T-cell (primary cell): ENCODE measurements around the gene MYMK. TPM values are rescaled to one million over a fixed set of nuclear protein-coding genes. Genes with fewer than 3 reads are reported as not detected.

Experiments
- ATAC-seq, 4 experiments: fragments of 200-7000 bp in 3 of 4; fragments of 150-1000 bp in 1 of 4; cut with Tn5 transposase; replicated peaks in 1 of 4; 1 replicate in 3 of 4; 2 replicates in 1 of 4; pipeline ENCODE4 v1.10.0; 2021; ENCODE audit warnings: moderate library complexity in 3 of 4, mild to moderate bottlenecking in 2 of 4, moderate number of reproducible peaks in 1 of 4
- CTCF ChIA-PET, 2 donors: fragments of 300-600 bp; sonication (Branson Sonifier 250); formaldehyde crosslinking; loops; one replicate each; lab custom pipeline; 2022; ENCODE audit warnings: antibody characterized with exemption in 2 of 2; lab: Charles Lee
- POLR2A ChIA-PET, 2 donors: fragments of 300-600 bp; sonication (Branson Sonifier 250); formaldehyde crosslinking; loops; one replicate each; lab custom pipeline; 2022; ENCODE audit warnings: antibody characterized with exemption in 2 of 2; lab: Charles Lee
- DNase-seq, 35 experiments: peaks; one replicate each; pipeline versions ENCODE4 v3.0.0 to v3.0.0-alpha.2; 2013 to 2023
- H3K27ac ChIP-seq: one replicate; pipeline ENCODE4 v1.5.1; 2013; ENCODE audit warnings: low read length
- H3K27me3 ChIP-seq, 2 experiments: replicated peaks in 1 of 2; 1 replicate in 1 of 2; 2 replicates in 1 of 2; pipeline versions ENCODE4 v1.6.1 to v1.7.0; 2013; ENCODE audit warnings: low read length in 1 of 2, mixed read lengths in 1 of 2; ENCODE audit not compliant: control insufficient read depth in 2 of 2, insufficient read depth in 2 of 2; ENCODE audit errors: extremely low read depth in 1 of 2
- H3K36me3 ChIP-seq, 2 donors: 1 replicate in 1 of 2; 2 replicates in 1 of 2; pipeline versions ENCODE4 v1.6.1 to v1.7.0; 2013; ENCODE audit warnings: low read length in 1 of 2; ENCODE audit not compliant: control insufficient read depth in 2 of 2, insufficient read depth in 1 of 2; ENCODE audit errors: extremely low read depth in 1 of 2
- H3K4me1 ChIP-seq, 2 experiments: 1 replicate in 1 of 2; 2 replicates in 1 of 2; pipeline versions ENCODE4 v1.6.1 to v1.7.0; 2013; ENCODE audit warnings: low read length in 2 of 2, mixed read lengths in 1 of 2; ENCODE audit not compliant: insufficient read depth in 2 of 2, control insufficient read depth in 1 of 2; ENCODE audit errors: extremely low read depth in 1 of 2
- H3K4me3 ChIP-seq, 2 donors: 1 replicate in 1 of 2; 2 replicates in 1 of 2; pipeline versions ENCODE4 v1.5.1 to v1.7.0; 2013; ENCODE audit warnings: mild to moderate bottlenecking in 2 of 2, low read length in 1 of 2, moderate library complexity in 1 of 2; ENCODE audit not compliant: control insufficient read depth in 1 of 2; ENCODE audit errors: extremely low read depth in 1 of 2
- H3K9me3 ChIP-seq: 2 replicates; pipeline ENCODE4 v1.7.0; 2013
- H3K27ac Mint-ChIP-seq, 2 donors: one replicate each; pipeline ENCODE4 v1.8.0; 2020 to 2021; ENCODE audit warnings: mild to moderate bottlenecking in 2 of 2, mixed read lengths in 2 of 2
- H3K27me3 Mint-ChIP-seq, 2 donors: one replicate each; pipeline ENCODE4 v1.8.0; 2021 to 2022; ENCODE audit warnings: mixed read lengths in 2 of 2
- H3K36me3 Mint-ChIP-seq: one replicate; pipeline ENCODE4 v1.8.0; 2021; ENCODE audit warnings: mixed read lengths
- H3K4me1 Mint-ChIP-seq, 3 donors: one replicate each; pipeline ENCODE4 v1.8.0; 2020 to 2022; ENCODE audit warnings: mixed read lengths in 3 of 3, mild to moderate bottlenecking in 1 of 3
- H3K4me3 Mint-ChIP-seq, 3 donors: one replicate each; pipeline ENCODE4 v1.8.0; 2020 to 2022; ENCODE audit warnings: mild to moderate bottlenecking in 3 of 3, mixed read lengths in 3 of 3, moderate library complexity in 3 of 3
- H3K9me3 Mint-ChIP-seq, 3 donors: one replicate each; pipeline ENCODE4 v1.8.0; 2020 to 2022; ENCODE audit warnings: mixed read lengths in 3 of 3
- WGBS: methylation state at CpG from one replicate; pipeline ENCODE4 v1.1.5; 2013; ENCODE audit warnings: missing lambda C conversion rate; ENCODE audit not compliant: insufficient coverage; 5-methylcytosine and 5-hydroxymethylcytosine counted together
- total RNA-seq, 35 experiments: library from RNA in 6 of 35; stranded (reverse) in 6 of 35; fragments of 120-200 nt in 1 of 35; gene quantifications; one replicate each; pipeline versions ENCODE4 v1.2.1 to v1.2.4 and lab custom pipeline; 2013 to 2026

Gene MYMK
- total RNA-seq, 5 donors from 2014 or later (not counting 1 experiment from before 2014, with no cell fraction given) = not detected

GRCh38 chr9:133527444-133527920 is 2.7 kb upstream of the MYMK start:
- ATAC-seq (no peak), DNase-seq (no peak)
- POLR2A ChIA-PET = no interaction called here
- peaks cover 13 to 14% of the 10 kb centered on the region in 2 experiments for H3K4me1 ChIP-seq
- no peaks in the 10 kb centered on the region for H3K36me3 ChIP-seq
- peaks cover 0 to 11% of the 10 kb centered on the region in 2 donors for H3K27me3 Mint-ChIP-seq
- peaks cover 0 to 59% of the 10 kb centered on the region in 2 experiments for H3K27me3 ChIP-seq
- no peaks in the 10 kb centered on the region for H3K9me3 Mint-ChIP-seq
- peaks cover 4 to 13% (median 6%) of the 10 kb centered on the region in 3 donors for H3K4me1 Mint-ChIP-seq
- no peaks in the 10 kb centered on the region for H3K36me3 Mint-ChIP-seq
- 88% methylated on average over 14 of the region's 18 CpGs for WGBS
- no peak overlapping the region for H3K4me3 ChIP-seq
- no peak overlapping the region for H3K27ac ChIP-seq
- H3K27ac Mint-ChIP-seq = no peak overlapping the region
- H3K4me3 Mint-ChIP-seq = no peak overlapping the region
- H3K9me3 ChIP-seq = no peaks in the 10 kb centered on the region
- CTCF ChIA-PET = no interaction called here

DNA sequence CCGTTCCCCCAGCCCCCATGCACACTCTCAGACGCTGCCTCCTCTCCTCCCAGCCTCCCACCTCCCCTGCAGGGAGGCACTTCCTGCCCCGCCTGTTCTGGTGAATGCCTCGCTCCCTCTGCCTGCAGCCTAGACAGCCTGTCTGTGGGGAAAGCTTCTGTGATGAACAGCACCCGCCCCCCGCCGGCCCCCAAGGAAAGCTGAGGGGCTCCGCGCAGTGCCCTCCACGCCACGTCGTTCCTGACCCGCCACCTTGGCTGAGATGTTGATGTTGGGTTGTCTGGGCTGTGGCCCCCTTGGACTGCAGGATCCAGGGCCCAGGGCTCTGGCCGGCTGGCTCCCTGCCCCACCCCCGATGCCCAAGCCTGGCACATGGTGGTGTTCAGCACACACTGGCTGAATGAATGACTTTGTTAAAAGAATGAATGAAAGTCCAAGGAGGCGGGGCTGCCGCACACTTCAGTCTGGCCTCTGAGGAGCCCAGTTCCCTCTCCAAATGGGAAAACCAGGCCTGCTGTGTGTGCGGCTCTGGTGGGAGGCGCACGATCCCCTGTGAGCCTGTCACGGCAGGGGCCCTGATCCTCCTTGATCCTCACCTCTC is 2.1 kb upstream of the MYMK start:
- DNase-seq = no peak
- no peak overlapping the region for H3K27ac Mint-ChIP-seq
- H3K4me1 Mint-ChIP-seq = peaks cover 4 to 13% (median 6%) of the 10 kb centered on the region in 3 donors
- H3K4me3 Mint-ChIP-seq = no peak overlapping the region
- H3K27ac ChIP-seq = no peak overlapping the region
- ChIA-PET POLR2A (no interaction called here), CTCF (no interaction called here)
- no peaks in the 10 kb centered on the region for H3K9me3 Mint-ChIP-seq
- ATAC-seq = peak in 3 of 4 experiments; percentile 48 to 64 (median 61)
- H3K27me3 ChIP-seq = peaks cover 0 to 57% of the 10 kb centered on the region in 2 experiments
- peaks cover 0 to 6% of the 10 kb centered on the region in 2 donors for H3K27me3 Mint-ChIP-seq
- H3K36me3 ChIP-seq = no peaks in the 10 kb centered on the region
- H3K9me3 ChIP-seq = no peaks in the 10 kb centered on the region
- H3K4me1 ChIP-seq = peaks cover 12 to 15% of the 10 kb centered on the region in 2 experiments
- no peak overlapping the region for H3K4me3 ChIP-seq
- WGBS = 34% methylated on average over 18 of the region's 21 CpGs
- H3K36me3 Mint-ChIP-seq = no peaks in the 10 kb centered on the region

DNA sequence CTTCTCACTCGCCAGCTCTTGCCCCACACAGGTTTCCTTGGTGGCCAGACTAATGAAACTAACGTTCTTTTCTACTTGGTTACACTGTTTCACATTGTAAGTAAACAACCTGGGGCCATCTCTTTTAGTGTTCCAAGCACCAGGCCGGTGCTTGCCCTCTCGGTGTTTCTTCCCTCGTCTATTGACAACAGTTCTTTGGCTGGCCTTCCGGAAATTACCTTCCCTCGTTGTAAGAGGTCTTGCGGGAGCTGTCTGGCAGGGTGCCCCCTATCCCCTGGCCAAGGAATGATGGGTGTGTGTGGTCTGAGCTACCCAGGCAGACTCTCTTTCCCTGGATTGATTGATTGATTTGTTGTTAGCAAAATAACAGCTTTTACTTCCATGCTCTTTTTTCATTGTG is 918 bp upstream of the MYMK start:
- H3K4me3 Mint-ChIP-seq = no peak overlapping the region
- H3K27me3 Mint-ChIP-seq = peaks cover 0 to 5% of the 10 kb centered on the region in 2 donors
- H3K4me1 ChIP-seq = peaks cover 12 to 15% of the 10 kb centered on the region in 2 experiments
- ChIA-PET POLR2A (no interaction called here), CTCF (no interaction called here)
- H3K36me3 Mint-ChIP-seq = no peaks in the 10 kb centered on the region
- no peak overlapping the region for H3K4me3 ChIP-seq
- DNase-seq = no peak
- H3K9me3 Mint-ChIP-seq = no peaks in the 10 kb centered on the region
- 82% methylated on average over 5 of the region's 8 CpGs for WGBS
- no peaks in the 10 kb centered on the region for H3K36me3 ChIP-seq
- no peaks in the 10 kb centered on the region for H3K9me3 ChIP-seq
- H3K4me1 Mint-ChIP-seq = peaks cover 4 to 13% (median 6%) of the 10 kb centered on the region in 3 donors
- ATAC-seq = no peak
- H3K27me3 ChIP-seq = peaks cover 0 to 50% of the 10 kb centered on the region in 2 experiments
- H3K27ac ChIP-seq = no peak overlapping the region
- no peak overlapping the region for H3K27ac Mint-ChIP-seq

DNA sequence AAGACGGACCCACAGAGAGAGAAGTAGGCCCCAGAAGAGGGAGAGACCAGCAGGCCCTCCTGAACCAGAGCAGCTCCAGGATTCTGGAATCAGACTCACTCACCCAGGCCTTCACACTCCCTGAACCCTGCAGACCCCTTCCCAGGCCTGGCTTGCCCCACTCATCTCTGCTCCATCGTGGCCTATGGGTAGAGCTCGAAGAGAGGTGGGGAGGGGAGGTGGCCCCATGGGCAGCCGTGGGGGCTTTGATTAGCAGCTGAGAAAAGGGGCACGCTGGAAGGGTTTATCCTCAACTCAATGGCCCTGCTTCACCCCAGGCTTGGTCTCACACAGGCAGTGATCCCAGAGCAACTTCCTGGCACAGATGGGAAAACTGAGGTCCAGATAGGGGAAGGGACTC is 613 bp downstream of the MYMK start:
- Histone ChIP-seq H3K27ac (no peak overlapping the region), H3K9me3 (no peaks in the 10 kb centered on the region), H3K27me3 (peaks cover 0 to 44% of the 10 kb centered on the region in 2 experiments), H3K4me1 (peaks cover 12 to 15% of the 10 kb centered on the region in 2 experiments), H3K4me3 (no peak overlapping the region), H3K36me3 (no peaks in the 10 kb centered on the region)
- ChIA-PET POLR2A (interaction anchor here in 1 of 2 donors (0.6 kb wide), 1 partner anchor 15 kb away, joined by 6 read pairs; no protein-coding TSS in a partner anchor), CTCF (no interaction called here)
- WGBS = 67% methylated on average over 1 of the region's 5 CpGs
- peaks cover 0 to 5% of the 10 kb centered on the region in 2 donors for H3K27me3 Mint-ChIP-seq
- H3K27ac Mint-ChIP-seq = no peak overlapping the region
- no peaks in the 10 kb centered on the region for H3K36me3 Mint-ChIP-seq
- ATAC-seq = no peak
- DNase-seq = no peak
- H3K4me3 Mint-ChIP-seq = no peak overlapping the region
- no peaks in the 10 kb centered on the region for H3K9me3 Mint-ChIP-seq
- peaks cover 4 to 13% (median 6%) of the 10 kb centered on the region in 3 donors for H3K4me1 Mint-ChIP-seq

DNA sequence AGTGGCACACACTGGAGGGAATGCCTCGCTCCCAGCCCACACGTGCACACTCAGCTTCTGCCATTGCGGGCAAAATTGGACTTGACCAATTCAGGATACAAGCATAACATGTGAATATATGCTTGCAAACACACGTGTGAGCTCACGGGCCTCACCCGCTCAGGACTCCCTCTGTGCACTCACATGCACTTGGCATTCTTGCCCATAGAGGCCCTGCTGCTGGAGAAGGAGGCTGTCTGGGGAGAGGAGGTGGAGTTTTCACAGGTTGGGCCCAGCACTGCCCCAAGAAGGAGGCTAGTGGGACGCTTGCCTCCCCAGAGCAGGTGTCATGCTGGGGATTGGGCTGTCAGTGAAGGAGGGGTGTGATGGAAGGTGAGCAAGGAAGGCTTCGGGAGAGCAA is 1.7 kb downstream of the MYMK start:
- H3K27me3 ChIP-seq = peaks cover 0 to 35% of the 10 kb centered on the region in 2 experiments
- H3K4me3 Mint-ChIP-seq = no peak overlapping the region
- peaks cover 4 to 13% (median 6%) of the 10 kb centered on the region in 3 donors for H3K4me1 Mint-ChIP-seq
- H3K4me3 ChIP-seq = no peak overlapping the region
- no peaks in the 10 kb centered on the region for H3K36me3 ChIP-seq
- 75% methylated on average over 8 of the region's 8 CpGs for WGBS
- DNase-seq (no peak), ATAC-seq (no peak)
- H3K9me3 ChIP-seq = no peaks in the 10 kb centered on the region
- peaks cover 12 to 15% of the 10 kb centered on the region in 2 experiments for H3K4me1 ChIP-seq
- ChIA-PET POLR2A (no interaction called here), CTCF (no interaction called here)
- H3K9me3 Mint-ChIP-seq = no peaks in the 10 kb centered on the region
- H3K27ac Mint-ChIP-seq = no peak overlapping the region
- H3K27me3 Mint-ChIP-seq = peaks cover 0 to 4% of the 10 kb centered on the region in 2 donors
- H3K27ac ChIP-seq = no peak overlapping the region
- H3K36me3 Mint-ChIP-seq = no peaks in the 10 kb centered on the region

DNA sequence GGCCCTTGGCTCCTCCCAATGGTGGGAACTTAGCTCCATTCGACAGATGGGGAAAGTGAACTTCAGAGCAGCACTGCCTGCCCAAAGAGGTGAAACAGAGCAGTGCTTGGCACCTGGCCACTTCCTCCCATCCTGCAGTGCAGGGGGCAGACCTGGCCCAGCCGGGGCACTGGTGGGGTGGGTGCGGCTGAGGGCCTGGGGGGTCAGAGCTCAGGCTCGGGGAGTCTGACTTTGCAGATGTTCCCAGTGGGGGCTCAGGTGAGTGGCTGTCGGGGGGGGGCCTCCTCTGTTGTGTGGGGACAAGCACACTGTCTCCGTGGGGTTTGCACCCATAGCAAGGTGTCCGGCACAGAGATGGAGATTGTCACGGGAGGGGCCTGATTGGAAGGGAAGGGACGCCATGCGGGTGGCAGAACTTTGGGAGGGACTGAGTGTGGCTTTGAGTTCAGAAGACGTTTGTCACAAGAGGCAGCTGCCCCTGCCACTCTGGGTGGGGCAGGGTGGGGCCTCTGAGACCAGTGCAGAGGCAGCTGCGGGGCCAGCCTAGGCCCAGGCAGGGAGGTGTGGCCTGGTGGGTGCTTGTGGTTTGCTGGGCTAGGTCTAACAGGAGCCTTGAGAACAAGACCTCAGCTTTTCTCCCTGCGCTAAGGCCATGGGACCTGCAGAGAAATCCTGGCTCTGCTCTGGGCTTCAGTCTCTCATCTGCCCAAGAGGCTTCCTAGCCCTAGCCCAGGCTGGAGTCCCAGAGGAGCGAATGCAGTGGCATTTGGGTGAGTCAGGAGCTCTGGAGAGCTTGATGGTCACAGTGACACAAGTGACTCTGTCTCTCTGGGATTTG is 2.5 kb downstream of the MYMK start:
- ChIA-PET CTCF (no interaction called here), POLR2A (no interaction called here)
- Mint-ChIP-seq H3K27me3 (peaks cover 0 to 2% of the 10 kb centered on the region in 2 donors), H3K9me3 (no peaks in the 10 kb centered on the region), H3K4me1 (peaks cover 4 to 12% (median 5%) of the 10 kb centered on the region in 3 donors), H3K36me3 (no peaks in the 10 kb centered on the region), H3K27ac (no peak overlapping the region), H3K4me3 (no peak overlapping the region)
- Histone ChIP-seq H3K36me3 (no peaks in the 10 kb centered on the region), H3K27me3 (peaks cover 0 to 34% of the 10 kb centered on the region in 2 experiments), H3K4me3 (no peak overlapping the region), H3K27ac (no peak overlapping the region), H3K9me3 (no peaks in the 10 kb centered on the region), H3K4me1 (peaks cover 10 to 15% of the 10 kb centered on the region in 2 experiments)
- ATAC-seq (peak in 1 of 4 experiments; percentile 6), DNase-seq (no peak)
- WGBS = 54% methylated on average over 12 of the region's 14 CpGs
